OCI-LY1 (cell line): ENCODE data around the gene F7.

Source experiments
- H2AFZ ChIP-seq: fragments of 200-600 bp; sonication (generic), shearing (Covaris generic); 2 replicates; pipeline ENCODE4 v1.6.0; 2014; ENCODE audit warnings: antibody characterized with exemption, mild to moderate bottlenecking, low read length
- H3F3A ChIP-seq: fragments of 200-600 bp; sonication (generic), shearing (Covaris generic); 2 replicates; pipeline ENCODE4 v1.6.0; 2014; ENCODE audit warnings: mild to moderate bottlenecking, antibody characterized with exemption, low read length, moderate library complexity; ENCODE audit not compliant: insufficient read depth
- H3K27ac ChIP-seq: fragments of 200-600 bp; sonication (generic); 2 replicates; pipeline ENCODE4 v1.5.1; 2014; ENCODE audit warnings: low read length, mixed run types, mild to moderate bottlenecking, low read depth; ENCODE audit not compliant: poor library complexity, severe bottlenecking
- H3K27me3 ChIP-seq: fragments of 200-600 bp; sonication (generic); 2 replicates; pipeline ENCODE4 v1.6.0; 2014; ENCODE audit warnings: antibody characterized with exemption, mild to moderate bottlenecking, low read length, moderate library complexity; ENCODE audit not compliant: insufficient read depth
- H3K36me3 ChIP-seq: fragments of 200-600 bp; sonication (generic); 2 replicates; pipeline ENCODE4 v1.6.1; 2014; ENCODE audit warnings: mild to moderate bottlenecking, antibody characterized with exemption, low read length, moderate library complexity, mixed read lengths; ENCODE audit not compliant: insufficient read depth
- H3K4me1 ChIP-seq: fragments of 200-600 bp; sonication (generic); 2 replicates; pipeline ENCODE4 v1.5.1; 2014; ENCODE audit warnings: mild to moderate bottlenecking, low read length, moderate library complexity; ENCODE audit not compliant: insufficient read depth, severe bottlenecking
- H3K4me2 ChIP-seq: fragments of 200-600 bp; sonication (generic), shearing (Covaris generic); 2 replicates; pipeline ENCODE4 v1.6.1; 2014; ENCODE audit warnings: low read length
- H3K4me3 ChIP-seq: fragments of 200-600 bp; sonication (generic); 2 replicates; pipeline ENCODE4 v1.5.1; 2014; ENCODE audit warnings: low read length, low read depth, mild to moderate bottlenecking, mixed read lengths; ENCODE audit not compliant: poor library complexity, severe bottlenecking
- H3K79me2 ChIP-seq: fragments of 200-600 bp; shearing (Covaris generic); 2 replicates; pipeline ENCODE4 v1.6.1; 2016; ENCODE audit warnings: mixed run types, low read length, mixed read lengths; ENCODE audit not compliant: insufficient read depth
- H3K9ac ChIP-seq: fragments of 200-600 bp; sonication (generic), shearing (Covaris generic); 2 replicates; pipeline ENCODE4 v1.6.1; 2014; ENCODE audit warnings: mild to moderate bottlenecking, low read length, mixed read lengths
- H3K9me2 ChIP-seq: fragments of 200-600 bp; sonication (generic), shearing (Covaris generic); 2 replicates; pipeline ENCODE4 v1.6.1; 2014; ENCODE audit warnings: low read depth, mild to moderate bottlenecking, low read length, mixed read lengths
- H3K9me3 ChIP-seq: fragments of 200-600 bp; shearing (Covaris generic); 2 replicates; pipeline ENCODE4 v1.6.1; 2014; ENCODE audit warnings: low read length, mixed read lengths
- H4K20me1 ChIP-seq: fragments of 200-600 bp; sonication (generic), shearing (Covaris generic); 2 replicates; pipeline ENCODE4 v1.6.0; 2016; ENCODE audit warnings: mild to moderate bottlenecking, low read length; ENCODE audit not compliant: insufficient read depth
- EZH2 ChIP-seq: fragments of 200-600 bp; sonication (generic), shearing (Covaris generic); IDR thresholded peaks from 2 replicates; pipeline ENCODE4 v1.8.0; 2017; ENCODE audit warnings: borderline replicate concordance, mixed run types, mild to moderate bottlenecking, antibody characterized with exemption, low read length, moderate library complexity, mixed read lengths
- TF ChIP-seq, protein P1 (sequence below): fragments of 200-600 bp; sonication (generic), shearing (Covaris generic); IDR thresholded peaks from 2 replicates; pipeline ENCODE4 v1.5.1; 2017; ENCODE audit warnings: mild to moderate bottlenecking, antibody characterized with exemption, low read length, moderate library complexity, mixed read lengths

The F7 gene

DNA sequence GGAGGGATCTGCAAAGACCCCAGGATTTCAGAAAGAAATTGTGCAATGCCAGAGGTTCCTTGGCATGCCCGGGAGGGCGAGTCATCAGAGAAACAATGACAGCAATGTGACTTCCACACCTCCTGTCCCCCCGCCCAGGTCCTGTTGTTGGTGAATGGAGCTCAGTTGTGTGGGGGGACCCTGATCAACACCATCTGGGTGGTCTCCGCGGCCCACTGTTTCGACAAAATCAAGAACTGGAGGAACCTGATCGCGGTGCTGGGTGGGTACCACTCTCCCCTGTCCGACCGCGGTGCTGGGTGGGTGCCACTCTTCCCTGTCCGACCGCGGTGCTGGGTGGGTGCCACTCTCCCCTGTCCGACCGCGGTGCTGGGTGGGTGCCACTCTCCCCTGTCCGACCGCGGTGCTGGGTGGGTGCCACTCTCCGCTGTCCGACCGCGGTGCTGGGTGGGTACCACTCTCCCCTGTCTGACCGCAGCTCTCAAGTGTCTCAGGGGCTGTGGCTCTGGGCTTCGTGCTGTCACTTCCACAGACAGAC is 11.8 kb downstream of the F7 start:
- H3F3A ChIP-seq = no peaks in the 10 kb centered on the region
- no peaks in the 10 kb centered on the region for H3K4me1 ChIP-seq
- no peaks in the 10 kb centered on the region for H3K9me2 ChIP-seq
- no peaks in the 10 kb centered on the region for H3K79me2 ChIP-seq
- TF ChIP-seq, protein P1, sequence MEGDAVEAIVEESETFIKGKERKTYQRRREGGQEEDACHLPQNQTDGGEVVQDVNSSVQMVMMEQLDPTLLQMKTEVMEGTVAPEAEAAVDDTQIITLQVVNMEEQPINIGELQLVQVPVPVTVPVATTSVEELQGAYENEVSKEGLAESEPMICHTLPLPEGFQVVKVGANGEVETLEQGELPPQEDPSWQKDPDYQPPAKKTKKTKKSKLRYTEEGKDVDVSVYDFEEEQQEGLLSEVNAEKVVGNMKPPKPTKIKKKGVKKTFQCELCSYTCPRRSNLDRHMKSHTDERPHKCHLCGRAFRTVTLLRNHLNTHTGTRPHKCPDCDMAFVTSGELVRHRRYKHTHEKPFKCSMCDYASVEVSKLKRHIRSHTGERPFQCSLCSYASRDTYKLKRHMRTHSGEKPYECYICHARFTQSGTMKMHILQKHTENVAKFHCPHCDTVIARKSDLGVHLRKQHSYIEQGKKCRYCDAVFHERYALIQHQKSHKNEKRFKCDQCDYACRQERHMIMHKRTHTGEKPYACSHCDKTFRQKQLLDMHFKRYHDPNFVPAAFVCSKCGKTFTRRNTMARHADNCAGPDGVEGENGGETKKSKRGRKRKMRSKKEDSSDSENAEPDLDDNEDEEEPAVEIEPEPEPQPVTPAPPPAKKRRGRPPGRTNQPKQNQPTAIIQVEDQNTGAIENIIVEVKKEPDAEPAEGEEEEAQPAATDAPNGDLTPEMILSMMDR = no peak
- TF ChIP-seq EZH2 = no peak
- no peaks in the 10 kb centered on the region for H3K36me3 ChIP-seq
- no peaks in the 10 kb centered on the region for H4K20me1 ChIP-seq
- no peak overlapping the region for H3K27ac ChIP-seq
- H3K9me3 ChIP-seq = no peaks in the 10 kb centered on the region
- H3K9ac ChIP-seq = no peak overlapping the region
- H3K4me2 ChIP-seq = no peak overlapping the region
- no peak overlapping the region for H3K4me3 ChIP-seq
- no peak overlapping the region for H2AFZ ChIP-seq
- H3K27me3 ChIP-seq = peaks cover 7% of the 10 kb centered on the region; the same call in 1 of the 2 replicates

GRCh38 chr13:113117911-113118260 is 12.3 kb downstream of the F7 start:
- Histone ChIP-seq H3K9me3 (no peaks in the 10 kb centered on the region), H3K9ac (no peak overlapping the region), H3K27ac (no peak overlapping the region), H3K79me2 (no peaks in the 10 kb centered on the region), H4K20me1 (no peaks in the 10 kb centered on the region), H3K4me2 (no peak overlapping the region), H2AFZ (no peak overlapping the region), H3K4me3 (no peak overlapping the region), H3K27me3 (peaks cover 7% of the 10 kb centered on the region; the same call in 1 of the 2 replicates), H3K4me1 (no peaks in the 10 kb centered on the region), H3F3A (no peaks in the 10 kb centered on the region), H3K36me3 (no peaks in the 10 kb centered on the region), H3K9me2 (no peaks in the 10 kb centered on the region)
- no peak for TF ChIP-seq EZH2
- TF ChIP-seq, protein P1 = no peak

DNA sequence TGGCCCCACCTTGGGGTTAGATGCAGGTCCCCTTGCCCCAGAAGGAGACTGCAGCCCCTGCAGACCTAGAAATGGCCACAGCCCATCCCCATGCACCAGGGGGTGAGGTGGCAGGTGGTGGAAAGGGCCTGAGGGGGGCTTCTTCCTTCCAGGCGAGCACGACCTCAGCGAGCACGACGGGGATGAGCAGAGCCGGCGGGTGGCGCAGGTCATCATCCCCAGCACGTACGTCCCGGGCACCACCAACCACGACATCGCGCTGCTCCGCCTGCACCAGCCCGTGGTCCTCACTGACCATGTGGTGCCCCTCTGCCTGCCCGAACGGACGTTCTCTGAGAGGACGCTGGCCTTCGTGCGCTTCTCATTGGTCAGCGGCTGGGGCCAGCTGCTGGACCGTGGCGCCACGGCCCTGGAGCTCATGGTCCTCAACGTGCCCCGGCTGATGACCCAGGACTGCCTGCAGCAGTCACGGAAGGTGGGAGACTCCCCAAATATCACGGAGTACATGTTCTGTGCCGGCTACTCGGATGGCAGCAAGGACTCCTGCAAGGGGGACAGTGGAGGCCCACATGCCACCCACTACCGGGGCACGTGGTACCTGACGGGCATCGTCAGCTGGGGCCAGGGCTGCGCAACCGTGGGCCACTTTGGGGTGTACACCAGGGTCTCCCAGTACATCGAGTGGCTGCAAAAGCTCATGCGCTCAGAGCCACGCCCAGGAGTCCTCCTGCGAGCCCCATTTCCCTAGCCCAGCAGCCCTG is 12.8 kb downstream of the F7 start:
- Histone ChIP-seq H3K9me3 (no peaks in the 10 kb centered on the region), H3K4me3 (no peak overlapping the region), H3F3A (no peaks in the 10 kb centered on the region), H3K9ac (no peak overlapping the region), H3K27me3 (peaks cover 7% of the 10 kb centered on the region; the same call in 1 of the 2 replicates), H3K9me2 (no peaks in the 10 kb centered on the region), H4K20me1 (no peaks in the 10 kb centered on the region), H3K27ac (no peak overlapping the region), H3K4me1 (no peaks in the 10 kb centered on the region), H3K79me2 (no peaks in the 10 kb centered on the region), H2AFZ (no peak overlapping the region), H3K36me3 (no peaks in the 10 kb centered on the region), H3K4me2 (no peak overlapping the region)
- TF ChIP-seq, protein P1 = no peak
- TF ChIP-seq EZH2 = no peak
